ENCODE measurements around the gene AVL9. TPM values are rescaled to one million over a fixed set of nuclear protein-coding genes. Genes with fewer than 3 reads are reported as not detected.

The AVL9 gene
- total RNA-seq, 4 donors from 2014 or later, result 50.9 to 69.2 (median 62.9) TPM

- in situ Hi-C loops (cut with MboI; ENCODE audit: low pct_ligation_motif_present in 1 of 4, low pct_unique_long_range_greater_than_20kb in 1 of 4, low sequenced_read_pairs in 3 of 4), result no loop called here
- no peak for DNase-seq
These were observed 47.3 kb downstream of the AVL9 start for GRCh38 chr7:32542595-32542994.

DNA sequence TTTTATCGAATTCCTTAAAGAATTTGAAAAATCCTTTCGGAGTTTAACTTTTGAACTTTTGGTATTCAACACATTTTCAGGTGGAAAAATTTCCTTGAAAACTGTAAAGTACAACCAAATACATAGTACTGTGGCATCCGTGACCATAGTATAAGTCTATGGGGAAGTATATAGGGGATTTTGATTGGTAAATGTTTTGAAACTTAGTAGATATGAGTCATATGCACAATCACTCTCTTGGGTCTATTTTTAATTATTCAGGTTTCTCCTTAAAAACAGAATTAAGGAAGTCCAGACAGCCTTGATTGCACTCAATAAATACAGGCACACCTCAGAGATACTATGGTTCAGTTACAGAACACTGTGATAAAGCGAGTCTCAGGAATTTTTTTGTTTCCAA is 64.2 kb downstream of the AVL9 start:
- in situ Hi-C loops (cut with MboI; ENCODE audit: low pct_ligation_motif_present in 1 of 4, low pct_unique_long_range_greater_than_20kb in 1 of 4, low sequenced_read_pairs in 3 of 4) (no loop called here), intact Hi-C loops (cut with DNase I; ENCODE audit: low total_unique reads) (no loop called here)
- Histone ChIP-seq H3K27me3 (no peaks in the 10 kb centered on the region), H3K4me1 (peaks cover 0 to 16% (median 0%) of the 10 kb centered on the region in 4 donors), H3K36me3 (peaks cover 0 to 34% (median 14%) of the 10 kb centered on the region in 4 donors), H3K9me3 (no peaks in the 10 kb centered on the region), H3K4me3 (no peak overlapping the region), H3K27ac (no peak overlapping the region)
- 85 to 86% methylated on average over 4 of the region's 4 CpGs for WGBS, 2 donors (ENCODE audit: low coverage in 1 of 2)
- no peak for DNase-seq
- no peak for TF ChIP-seq EP300 (IDR thresholded peaks at IDR 0.05; ENCODE audit: low read depth)
- no peak for TF ChIP-seq POLR2A (IDR thresholded peaks at IDR 0.05)
- TF ChIP-seq, protein P1, sequence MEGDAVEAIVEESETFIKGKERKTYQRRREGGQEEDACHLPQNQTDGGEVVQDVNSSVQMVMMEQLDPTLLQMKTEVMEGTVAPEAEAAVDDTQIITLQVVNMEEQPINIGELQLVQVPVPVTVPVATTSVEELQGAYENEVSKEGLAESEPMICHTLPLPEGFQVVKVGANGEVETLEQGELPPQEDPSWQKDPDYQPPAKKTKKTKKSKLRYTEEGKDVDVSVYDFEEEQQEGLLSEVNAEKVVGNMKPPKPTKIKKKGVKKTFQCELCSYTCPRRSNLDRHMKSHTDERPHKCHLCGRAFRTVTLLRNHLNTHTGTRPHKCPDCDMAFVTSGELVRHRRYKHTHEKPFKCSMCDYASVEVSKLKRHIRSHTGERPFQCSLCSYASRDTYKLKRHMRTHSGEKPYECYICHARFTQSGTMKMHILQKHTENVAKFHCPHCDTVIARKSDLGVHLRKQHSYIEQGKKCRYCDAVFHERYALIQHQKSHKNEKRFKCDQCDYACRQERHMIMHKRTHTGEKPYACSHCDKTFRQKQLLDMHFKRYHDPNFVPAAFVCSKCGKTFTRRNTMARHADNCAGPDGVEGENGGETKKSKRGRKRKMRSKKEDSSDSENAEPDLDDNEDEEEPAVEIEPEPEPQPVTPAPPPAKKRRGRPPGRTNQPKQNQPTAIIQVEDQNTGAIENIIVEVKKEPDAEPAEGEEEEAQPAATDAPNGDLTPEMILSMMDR (IDR thresholded peaks at IDR 0.05), result no peak
- TF ChIP-seq POLR2AphosphoS5 (IDR thresholded peaks at IDR 0.05), result no peak

More at GRCh38 chr7:32542595-32542994, 47.3 kb downstream of the AVL9 start:
- Histone ChIP-seq H3K27me3 (no peaks in the 10 kb centered on the region), H3K9me3 (no peaks in the 10 kb centered on the region), H3K4me1 (no peaks in the 10 kb centered on the region), H3K4me3 (no peak overlapping the region), H3K27ac (no peak overlapping the region), H3K36me3 (peaks cover 0 to 12% (median 0%) of the 10 kb centered on the region in 4 donors)
- 86 to 89% methylated on average over 2 of the region's 2 CpGs for WGBS, 2 donors (ENCODE audit: low coverage in 1 of 2)
- intact Hi-C loops (cut with DNase I; ENCODE audit: low total_unique reads), result loop anchor here (1.0 kb wide), 1 partner anchor 31 kb away; no protein-coding TSS in a partner anchor
- TF ChIP-seq POLR2AphosphoS5 (IDR thresholded peaks at IDR 0.05) (no peak), EP300 (IDR thresholded peaks at IDR 0.05; ENCODE audit: low read depth) (no peak), POLR2A (IDR thresholded peaks at IDR 0.05) (no peak)
- TF ChIP-seq, protein P1 (IDR thresholded peaks at IDR 0.05), result no peak

GRCh38 chr7:32560075-32560474 is 64.8 kb downstream of the AVL9 start:
- no peak overlapping the region for H3K27ac ChIP-seq
- H3K4me1 ChIP-seq, result peaks cover 0 to 20% (median 0%) of the 10 kb centered on the region in 4 donors
- in situ Hi-C loops (cut with MboI; ENCODE audit: low pct_ligation_motif_present in 1 of 4, low pct_unique_long_range_greater_than_20kb in 1 of 4, low sequenced_read_pairs in 3 of 4), result no loop called here
- H3K27me3 ChIP-seq, result no peaks in the 10 kb centered on the region
- no peak for DNase-seq
- TF ChIP-seq POLR2AphosphoS5 (IDR thresholded peaks at IDR 0.05) (no peak), EP300 (IDR thresholded peaks at IDR 0.05; ENCODE audit: low read depth) (no peak), POLR2A (IDR thresholded peaks at IDR 0.05) (no peak)
- TF ChIP-seq, protein P1 (IDR thresholded peaks at IDR 0.05), result no peak
- H3K9me3 ChIP-seq, result no peaks in the 10 kb centered on the region
- no peak overlapping the region for H3K4me3 ChIP-seq
- 100% methylated on average over 2 of the region's 2 CpGs for WGBS, 2 donors (ENCODE audit: low coverage in 1 of 2)
- peaks cover 0 to 28% (median 14%) of the 10 kb centered on the region in 4 donors for H3K36me3 ChIP-seq
- intact Hi-C loops (cut with DNase I; ENCODE audit: low total_unique reads), result no loop called here

- H3K27ac ChIP-seq, result no peak overlapping the region
- TF ChIP-seq, protein P1 (IDR thresholded peaks at IDR 0.05), result no peak
- no peak for TF ChIP-seq POLR2AphosphoS5 (IDR thresholded peaks at IDR 0.05)
- TF ChIP-seq EP300 (IDR thresholded peaks at IDR 0.05; ENCODE audit: low read depth), result no peak
- TF ChIP-seq POLR2A (IDR thresholded peaks at IDR 0.05), result no peak
- peaks cover 0 to 20% (median 0%) of the 10 kb centered on the region in 4 donors for H3K4me1 ChIP-seq
- H3K9me3 ChIP-seq, result no peaks in the 10 kb centered on the region
- H3K36me3 ChIP-seq, result peaks cover 0 to 28% (median 11%) of the 10 kb centered on the region in 4 donors
- no peaks in the 10 kb centered on the region for H3K27me3 ChIP-seq
- WGBS, 2 donors (ENCODE audit: low coverage in 1 of 2), result 78 to 85% methylated on average over 2 of the region's 2 CpGs
- no peak for DNase-seq
- intact Hi-C loops (cut with DNase I; ENCODE audit: low total_unique reads) (no loop called here), in situ Hi-C loops (cut with MboI; ENCODE audit: low pct_ligation_motif_present in 1 of 4, low pct_unique_long_range_greater_than_20kb in 1 of 4, low sequenced_read_pairs in 3 of 4) (no loop called here)
- no peak overlapping the region for H3K4me3 ChIP-seq
These were observed 66.3 kb downstream of the AVL9 start for GRCh38 chr7:32561613-32562012.
